GM23338 (cell line): Measurements from ENCODE around the gene CAMKV. TPM values are rescaled to one million over a fixed set of nuclear protein-coding genes. Genes with fewer than 3 reads are reported as not detected.

Experiments
- ATAC-seq: fragments of 200-7000 bp; cut with Tn5 transposase; 3 replicates; pipeline ENCODE4 v1.9.1; 2020
- DNase-seq: peaks from one replicate; pipeline ENCODE4 v3.0.0-alpha.2; 2015; ENCODE audit warnings: low spot score
- H2AFZ ChIP-seq: fragments of 200-600 bp; sonication (generic); 2 replicates; pipeline ENCODE4 v1.8.0; 2016; ENCODE audit warnings: antibody characterized with exemption, mild to moderate bottlenecking, moderate library complexity
- H3F3A ChIP-seq: fragments of 200-600 bp; sonication (generic); replicated peaks from 2 replicates; pipeline ENCODE4 v1.8.0; 2017; ENCODE audit warnings: antibody characterized with exemption, mixed run types, low read depth
- H3K27ac ChIP-seq: fragments of 200-600 bp; sonication (generic); 2 replicates; pipeline ENCODE4 v1.6.1; 2016; ENCODE audit warnings: low read depth
- H3K27me3 ChIP-seq: fragments of 200-600 bp; sonication (generic); 2 replicates; pipeline ENCODE4 v1.8.0; 2016; ENCODE audit warnings: mild to moderate bottlenecking, mixed run types, moderate library complexity; ENCODE audit not compliant: insufficient read depth
- H3K36me3 ChIP-seq: fragments of 200-600 bp; sonication (generic); 2 replicates; pipeline ENCODE4 v1.8.0; 2016; ENCODE audit warnings: mild to moderate bottlenecking; ENCODE audit not compliant: insufficient read depth
- H3K4me1 ChIP-seq: fragments of 200-600 bp; sonication (generic); 2 replicates; pipeline ENCODE4 v1.8.0; 2016; ENCODE audit warnings: mild to moderate bottlenecking, moderate library complexity; ENCODE audit not compliant: insufficient read depth
- H3K4me2 ChIP-seq: fragments of 200-600 bp; sonication (generic); 2 replicates; pipeline ENCODE4 v1.7.1; 2017; ENCODE audit warnings: mixed run types
- H3K4me3 ChIP-seq: fragments of 200-600 bp; sonication (generic); 2 replicates; pipeline ENCODE4 v1.6.1; 2016; ENCODE audit warnings: mixed run types
- H3K79me2 ChIP-seq: fragments of 200-600 bp; sonication (generic); replicated peaks from 2 replicates; pipeline ENCODE4 v1.8.0; 2017; ENCODE audit warnings: mild to moderate bottlenecking; ENCODE audit not compliant: insufficient read depth
- H3K9me2 ChIP-seq: fragments of 200-600 bp; sonication (generic); 2 replicates; pipeline ENCODE4 v1.8.0; 2017; ENCODE audit not compliant: insufficient read depth
- H4K20me1 ChIP-seq: fragments of 200-600 bp; sonication (generic); replicated peaks from 2 replicates; pipeline ENCODE4 v1.8.0; 2017; ENCODE audit warnings: mild to moderate bottlenecking; ENCODE audit not compliant: insufficient read depth
- H3K27ac Mint-ChIP-seq: 2 replicates; pipeline ENCODE4 v1.8.0; 2020; ENCODE audit warnings: inconsistent platforms, mild to moderate bottlenecking, moderate library complexity, mixed read lengths
- H3K27me3 Mint-ChIP-seq: 3 replicates; pipeline ENCODE4 v1.8.0; 2022; ENCODE audit warnings: low read depth, mild to moderate bottlenecking, moderate library complexity, mixed read lengths, inconsistent platforms; ENCODE audit not compliant: insufficient read depth, poor library complexity
- H3K36me3 Mint-ChIP-seq: 3 replicates; pipeline ENCODE4 v1.8.0; 2021; ENCODE audit warnings: low read depth, mild to moderate bottlenecking, inconsistent platforms, moderate library complexity, mixed read lengths
- H3K4me1 Mint-ChIP-seq: 3 replicates; pipeline ENCODE4 v1.8.0; 2020; ENCODE audit warnings: mild to moderate bottlenecking, inconsistent platforms, mixed read lengths
- H3K4me3 Mint-ChIP-seq: 3 replicates; pipeline ENCODE4 v1.8.0; 2021; ENCODE audit warnings: moderate library complexity, mild to moderate bottlenecking, inconsistent platforms, mixed read lengths
- H3K9me3 Mint-ChIP-seq: 3 replicates; pipeline ENCODE4 v1.8.0; 2020; ENCODE audit warnings: moderate library complexity, mild to moderate bottlenecking, inconsistent platforms, mixed read lengths
- CREB1 ChIP-seq: fragments of 250-450 bp; sonication (Bioruptor Pico); IDR thresholded peaks from 2 replicates; pipeline ENCODE4 v1.5.0; 2020; ENCODE audit warnings: low read depth, mild to moderate bottlenecking, moderate library complexity
- EZH2 ChIP-seq: fragments of 200-600 bp; sonication (generic); IDR thresholded peaks from one replicate; pipeline ENCODE4 v1.8.0; 2017; ENCODE audit warnings: antibody characterized with exemption, mild to moderate bottlenecking, low read depth; ENCODE audit not compliant: unreplicated experiment
- EZH2phosphoT487 ChIP-seq: fragments of 200-600 bp; sonication (generic); IDR thresholded peaks from one replicate; pipeline ENCODE4 v1.8.1; 2018; ENCODE audit warnings: antibody characterized with exemption; ENCODE audit not compliant: unreplicated experiment
- JUNB ChIP-seq: IDR thresholded peaks from one replicate; pipeline ENCODE4 v1.6.1; 2016; ENCODE audit warnings: antibody characterized with exemption; ENCODE audit not compliant: unreplicated experiment
- POLR2AphosphoS5 ChIP-seq: IDR thresholded peaks from 2 replicates; pipeline ENCODE4 v1.6.1; 2016; ENCODE audit warnings: antibody characterized with exemption, low read depth
- REST ChIP-seq: IDR thresholded peaks from one replicate; pipeline ENCODE4 v1.6.1; 2018; ENCODE audit warnings: antibody characterized with exemption; ENCODE audit not compliant: unreplicated experiment
- STAT1 ChIP-seq: IDR thresholded peaks from one replicate; pipeline ENCODE4 v1.6.1; 2016; ENCODE audit warnings: antibody characterized with exemption; ENCODE audit not compliant: unreplicated experiment
- ZNF114 ChIP-seq: fragments of 250-450 bp; sonication (Bioruptor Pico); IDR thresholded peaks from 2 replicates; pipeline ENCODE4 v1.5.0; 2020; ENCODE audit warnings: mild to moderate bottlenecking, moderate library complexity
- ZNF331 ChIP-seq: fragments of 250-450 bp; sonication (Bioruptor Pico); IDR thresholded peaks from 2 replicates; pipeline ENCODE4 v1.5.0; 2020; ENCODE audit warnings: low read depth, mild to moderate bottlenecking, moderate library complexity
- ZNF462 ChIP-seq: fragments of 250-450 bp; sonication (Bioruptor Pico); IDR thresholded peaks from 2 replicates; pipeline ENCODE4 v1.5.0; 2020; ENCODE audit warnings: mild to moderate bottlenecking, moderate library complexity
- polyA plus RNA-seq: library from polyadenylated mRNA; unstranded; fragments of >200 nt; fragmentation: Nextera tagmentation; extraction: Ambion mirVana; gene quantifications from 2 replicates; pipeline ENCODE4 v1.2.1, GENCODE V29; 2016
- total RNA-seq: library from RNA; depleted of rRNA; stranded (reverse); fragments of >200 nt; shearing (Covaris generic); gene quantifications from 2 replicates; pipeline ENCODE4 v1.2.3, GENCODE V29; 2014

Gene CAMKV
- total and polyA plus RNA-seq, 2 experiments from 2014 or later = 38.3 to 80.1 TPM

GRCh38 chr3:49876567-49876966, 6.9 kb upstream of the CAMKV start:
- Mint-ChIP-seq H3K36me3 (no peaks in the 10 kb centered on the region), H3K4me1 (peaks cover 25% of the 10 kb centered on the region), H3K27ac (no peak overlapping the region), H3K27me3 (peaks cover 2% of the 10 kb centered on the region), H3K9me3 (no peaks in the 10 kb centered on the region), H3K4me3 (no peak overlapping the region; the same call in 2 of the 3 replicates)
- peaks cover 16% of the 10 kb centered on the region for H3K4me1 ChIP-seq
- H3K36me3 ChIP-seq = no peaks in the 10 kb centered on the region
- H3K9me2 ChIP-seq = no peaks in the 10 kb centered on the region
- no peak for TF ChIP-seq ZNF331 (CRISPR knock-in tag)
- TF ChIP-seq CREB1 (CRISPR knock-in tag) = no peak
- TF ChIP-seq STAT1 = no peak
- TF ChIP-seq ZNF462 = no peak
- no peak for TF ChIP-seq EZH2phosphoT487
- no peak for TF ChIP-seq EZH2
- TF ChIP-seq ZNF114 (CRISPR knock-in tag) = no peak
- no peak for TF ChIP-seq REST
- no peak for TF ChIP-seq JUNB
- no peak for TF ChIP-seq POLR2AphosphoS5
- H3F3A ChIP-seq = no peaks in the 10 kb centered on the region
- H4K20me1 ChIP-seq = no peaks in the 10 kb centered on the region
- H3K4me3 ChIP-seq = no peak overlapping the region
- DNase-seq (no peak), ATAC-seq (no peak)
- no peaks in the 10 kb centered on the region for H3K27me3 ChIP-seq
- H2AFZ ChIP-seq = no peak overlapping the region
- H3K79me2 ChIP-seq = no peaks in the 10 kb centered on the region
- H3K4me2 ChIP-seq = no peak overlapping the region
- no peak overlapping the region for H3K27ac ChIP-seq
